Measurements from ENCODE around the gene MAGOH.
A peak's percentile ranks its signal among the peaks of the same experiment; 100 is the strongest.

Gene MAGOH

GRCh38 chr1:53279296-53280200 lies 41.2 kb upstream of the MAGOH start:
- TF ChIP-seq, protein P1, sequence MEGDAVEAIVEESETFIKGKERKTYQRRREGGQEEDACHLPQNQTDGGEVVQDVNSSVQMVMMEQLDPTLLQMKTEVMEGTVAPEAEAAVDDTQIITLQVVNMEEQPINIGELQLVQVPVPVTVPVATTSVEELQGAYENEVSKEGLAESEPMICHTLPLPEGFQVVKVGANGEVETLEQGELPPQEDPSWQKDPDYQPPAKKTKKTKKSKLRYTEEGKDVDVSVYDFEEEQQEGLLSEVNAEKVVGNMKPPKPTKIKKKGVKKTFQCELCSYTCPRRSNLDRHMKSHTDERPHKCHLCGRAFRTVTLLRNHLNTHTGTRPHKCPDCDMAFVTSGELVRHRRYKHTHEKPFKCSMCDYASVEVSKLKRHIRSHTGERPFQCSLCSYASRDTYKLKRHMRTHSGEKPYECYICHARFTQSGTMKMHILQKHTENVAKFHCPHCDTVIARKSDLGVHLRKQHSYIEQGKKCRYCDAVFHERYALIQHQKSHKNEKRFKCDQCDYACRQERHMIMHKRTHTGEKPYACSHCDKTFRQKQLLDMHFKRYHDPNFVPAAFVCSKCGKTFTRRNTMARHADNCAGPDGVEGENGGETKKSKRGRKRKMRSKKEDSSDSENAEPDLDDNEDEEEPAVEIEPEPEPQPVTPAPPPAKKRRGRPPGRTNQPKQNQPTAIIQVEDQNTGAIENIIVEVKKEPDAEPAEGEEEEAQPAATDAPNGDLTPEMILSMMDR (IDR thresholded peaks at IDR 0.05): no peak

DNA sequence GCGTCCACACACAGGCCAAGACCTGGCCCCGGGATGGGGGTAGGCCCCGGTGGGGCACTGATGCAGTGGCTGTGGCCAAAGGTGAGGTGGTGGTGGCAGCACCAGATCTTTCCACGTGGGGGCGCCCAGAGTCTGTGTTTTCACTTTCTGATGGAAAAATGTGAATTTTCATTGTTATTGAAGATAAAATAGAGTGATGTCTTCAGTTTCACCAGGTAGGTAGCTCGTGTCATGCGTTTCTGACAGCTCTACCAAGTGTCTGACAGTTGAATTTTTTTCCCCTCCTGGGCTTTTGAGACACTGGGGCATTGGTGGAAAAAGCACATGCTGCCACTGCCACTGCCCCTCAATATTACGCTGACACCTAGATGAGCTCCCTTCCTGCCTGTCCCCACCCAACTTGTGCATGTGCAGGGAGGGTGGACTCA lies 40.0 kb upstream of the MAGOH start:
- TF ChIP-seq, protein P1 (IDR thresholded peaks at IDR 0.05): peak; percentile 88

DNA sequence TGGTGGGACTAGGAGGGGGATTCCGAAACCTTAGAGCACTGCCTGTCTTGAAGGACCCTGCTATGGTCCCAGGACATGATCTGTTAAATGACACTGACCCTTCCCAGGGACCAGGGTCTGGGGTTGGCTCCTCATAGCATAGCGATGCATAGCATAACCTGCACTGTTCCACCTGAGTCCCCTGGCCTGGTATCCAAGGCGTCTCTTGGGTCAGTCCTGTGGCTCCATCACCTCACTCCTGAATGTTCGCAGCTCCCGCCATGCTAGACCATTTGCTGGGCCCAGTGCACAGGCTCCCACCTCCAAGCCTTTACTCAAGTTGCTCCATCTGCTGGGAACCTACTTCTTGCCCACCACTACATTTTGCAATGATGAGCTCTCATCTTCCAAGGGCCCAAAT lies 39.0 kb upstream of the MAGOH start:
- TF ChIP-seq, protein P1 (IDR thresholded peaks at IDR 0.05): no peak

DNA sequence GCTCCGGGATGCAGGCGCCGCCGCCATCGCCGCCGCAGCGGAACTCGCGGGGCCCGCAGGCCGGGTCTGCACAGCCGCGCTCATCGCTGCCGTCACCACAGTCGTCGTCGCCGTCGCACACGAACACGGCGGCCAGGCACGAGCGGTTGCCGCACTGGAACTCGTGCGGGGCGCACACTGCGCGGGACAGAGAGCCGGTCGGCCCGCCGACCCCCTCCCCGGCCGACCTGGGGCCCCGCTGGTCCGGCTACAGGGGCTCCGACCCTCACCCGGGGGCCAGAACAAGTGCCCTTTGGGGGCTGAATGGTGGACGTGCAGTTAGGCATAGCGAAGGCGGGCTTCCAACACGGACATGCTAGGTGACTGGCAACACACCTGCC lies 38.6 kb upstream of the MAGOH start:
- TF ChIP-seq, protein P1 (IDR thresholded peaks at IDR 0.05): no peak

- TF ChIP-seq, protein P1 (IDR thresholded peaks at IDR 0.05): no peak
These were observed 38.0 kb upstream of the MAGOH start for GRCh38 chr1:53276153-53276901.

GRCh38 chr1:53275566-53275965 lies 37.2 kb upstream of the MAGOH start:
- TF ChIP-seq, protein P1 (IDR thresholded peaks at IDR 0.05): no peak

- TF ChIP-seq, protein P1 (IDR thresholded peaks at IDR 0.05): no peak
These were observed 36.3 kb upstream of the MAGOH start for GRCh38 chr1:53274541-53275185.
